Hepatocyte (in vitro differentiated cells): ENCODE measurements around the gene ALOX12.

Source experiments
- CTCF ChIP-seq: fragments of 200-600 bp; sonication (generic); IDR thresholded peaks from 2 replicates; pipeline ENCODE4 v1.5.1; 2016; ENCODE audit warnings: antibody characterized with exemption, mild to moderate bottlenecking; ENCODE audit not compliant: poor library complexity
- EZH2 ChIP-seq: fragments of 200-600 bp; sonication (generic); IDR thresholded peaks from 2 replicates; pipeline ENCODE4 v1.6.1; 2016; ENCODE audit warnings: antibody characterized with exemption, mild to moderate bottlenecking, borderline replicate concordance
- EZH2phosphoT487 ChIP-seq: fragments of 200-600 bp; sonication (generic); IDR thresholded peaks from one replicate; pipeline ENCODE4 v1.6.1; 2018; ENCODE audit warnings: antibody characterized with exemption, mild to moderate bottlenecking, low read depth, moderate library complexity; ENCODE audit not compliant: unreplicated experiment, severe bottlenecking

- TF ChIP-seq EZH2 (no peak), CTCF (no peak), EZH2phosphoT487 (no peak)
Measured at GRCh38 chr17:7011942-7012254, 16.0 kb downstream of the ALOX12 start.
